ENCODE results near the gene PPM1M.
A peak's percentile ranks its signal among the peaks of the same experiment; 100 is the strongest.

Gene PPM1M, protein sequence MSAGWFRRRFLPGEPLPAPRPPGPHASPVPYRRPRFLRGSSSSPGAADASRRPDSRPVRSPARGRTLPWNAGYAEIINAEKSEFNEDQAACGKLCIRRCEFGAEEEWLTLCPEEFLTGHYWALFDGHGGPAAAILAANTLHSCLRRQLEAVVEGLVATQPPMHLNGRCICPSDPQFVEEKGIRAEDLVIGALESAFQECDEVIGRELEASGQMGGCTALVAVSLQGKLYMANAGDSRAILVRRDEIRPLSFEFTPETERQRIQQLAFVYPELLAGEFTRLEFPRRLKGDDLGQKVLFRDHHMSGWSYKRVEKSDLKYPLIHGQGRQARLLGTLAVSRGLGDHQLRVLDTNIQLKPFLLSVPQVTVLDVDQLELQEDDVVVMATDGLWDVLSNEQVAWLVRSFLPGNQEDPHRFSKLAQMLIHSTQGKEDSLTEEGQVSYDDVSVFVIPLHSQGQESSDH

DNA sequence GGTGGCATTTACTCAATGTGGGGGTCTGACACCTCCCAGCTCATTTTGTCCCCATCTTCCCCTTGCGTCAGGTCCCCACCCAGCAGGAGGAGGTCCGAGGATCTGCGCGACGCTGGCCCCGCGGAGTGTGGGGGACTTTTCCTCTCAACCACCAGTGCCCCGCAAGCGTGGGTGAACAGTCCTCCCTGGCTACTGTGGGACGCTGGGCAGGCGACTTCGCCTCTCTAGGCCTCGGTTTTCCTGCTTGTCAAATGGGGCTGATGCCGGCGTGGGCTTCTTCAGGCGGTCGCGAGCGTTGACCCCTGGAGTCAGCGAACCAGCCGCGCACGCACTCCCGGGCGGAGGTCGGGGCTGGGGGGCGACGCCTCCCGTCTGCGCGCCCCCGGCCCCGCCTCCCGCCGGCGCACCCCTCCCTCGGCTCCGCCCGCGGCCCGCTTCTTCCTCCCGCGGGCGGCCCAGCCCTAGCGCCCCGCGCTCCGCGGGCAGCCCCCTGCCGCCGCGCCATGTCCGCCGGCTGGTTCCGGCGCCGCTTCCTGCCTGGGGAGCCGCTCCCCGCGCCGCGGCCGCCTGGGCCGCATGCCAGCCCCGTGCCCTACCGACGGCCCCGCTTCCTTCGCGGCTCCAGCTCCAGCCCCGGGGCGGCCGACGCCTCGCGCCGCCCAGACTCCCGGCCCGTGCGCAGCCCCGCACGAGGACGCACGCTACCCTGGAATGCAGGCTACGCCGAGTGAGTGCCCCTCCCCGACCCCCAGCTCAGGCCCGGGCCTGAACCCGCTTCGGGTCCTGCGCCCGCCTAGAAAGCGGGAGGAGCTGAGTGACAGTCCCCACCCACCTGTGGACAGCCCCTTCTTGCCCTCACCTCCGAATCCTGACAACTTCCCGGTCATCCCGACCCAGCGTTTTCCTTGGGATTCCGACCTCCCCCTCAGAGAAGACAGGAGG is at the start of gene PPM1M:
TSS of gene PPM1M (plus strand) at position 438 of the 942 bp plus-strand sequence. CDS start at position 504, 66 bp downstream.
- Histone ChIP-seq H3K36me3 (peaks cover 17 to 29% (median 28%) of the 10 kb centered on the region in 11 experiments; a peak in 21 of 22 replicates), H3K27ac (peak within 1 kb of the TSS; percentile 80 to 92 (median 86)), H3K4me1 (peaks cover 61 to 100% (median 81%) of the 10 kb centered on the region in 10 experiments), H4K20me1 (peaks cover 0 to 25% (median 10%) of the 10 kb centered on the region in 11 experiments; a peak in 9 of 22 replicates), H3K27me3 (no peaks in the 10 kb centered on the region), H3K9me3 (replicated peaks in 1 of 11) (peaks cover 0 to 5% (median 0%) of the 10 kb centered on the region in 11 experiments; a peak in 2 of 22 replicates), H3K9ac (peak within 1 kb of the TSS; percentile 72 to 89 (median 80)), H3K4me2 (peak within 1 kb of the TSS; percentile 87 to 99 (median 95)), H3K4me3 (peak within 1 kb of the TSS; percentile 47 to 69 (median 59))
- no peak for TF ChIP-seq Cebpa-rat (IDR thresholded peaks at IDR 0.05)

- Histone ChIP-seq H3K4me1 (peaks cover 29 to 71% (median 55%) of the 10 kb centered on the region in 10 experiments), H3K36me3 (peaks cover 11 to 20% (median 18%) of the 10 kb centered on the region in 11 experiments), H3K27ac (peak overlapping the region in 10 of 11 experiments; percentile 65 to 95 (median 92); a peak in 21 of 22 replicates), H3K4me3 (no peak overlapping the region), H3K4me2 (peak overlapping the region in 10 of 11 experiments; percentile 5 to 98 (median 85); a peak in 19 of 22 replicates), H3K9ac (peak overlapping the region in 7 of 11 experiments; percentile 46 to 95 (median 92); a peak in 12 of 22 replicates), H3K9me3 (replicated peaks in 1 of 11) (no peaks in the 10 kb centered on the region), H4K20me1 (peaks cover 0 to 17% (median 8%) of the 10 kb centered on the region in 11 experiments; a peak in 11 of 22 replicates), H3K27me3 (no peaks in the 10 kb centered on the region)
- peak in 9 of 11 experiments; percentile 25 to 87 (median 70); a peak in 13 of 22 replicates for TF ChIP-seq Cebpa-rat (IDR thresholded peaks at IDR 0.05)
Measured at GRCh38 chr3:52195823-52196331, 49.7 kb upstream of the PPM1M start.

GRCh38 chr3:52196977-52197376 is 48.6 kb upstream of the PPM1M start:
- Histone ChIP-seq H3K4me3 (0 out of 20 replicates have a peak overlapping the region, but pooled peaks of 1 of the 10 experiments have one; percentile 93), H3K27ac (peak overlapping the region; percentile 60 to 95 (median 92); a peak in 21 of 22 replicates)

DNA sequence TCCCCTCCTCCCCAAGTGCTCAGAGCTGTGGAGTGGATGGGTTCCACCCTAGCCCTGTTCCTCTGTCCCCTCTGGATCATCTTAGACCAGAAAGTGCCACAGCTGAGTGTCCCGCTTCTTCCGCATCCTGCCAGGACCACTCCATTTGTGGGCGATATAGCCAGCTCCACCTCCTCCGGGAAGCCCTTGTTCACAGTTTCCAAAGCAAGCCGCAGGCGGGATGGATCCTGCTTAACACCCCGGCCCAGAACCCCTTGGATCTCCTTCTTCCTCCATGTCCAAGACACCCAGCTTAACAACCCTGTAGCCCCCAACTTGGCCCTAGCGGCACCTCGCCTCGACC is 48.1 kb upstream of the PPM1M start:
- H3K27ac ChIP-seq, result peak overlapping the region; percentile 60 to 95 (median 92); a peak in 21 of 22 replicates

More at GRCh38 chr3:52196977-52197376, 48.6 kb upstream of the PPM1M start:
- no peak for TF ChIP-seq Cebpa-rat (IDR thresholded peaks at IDR 0.05)
- no peaks in the 10 kb centered on the region for H3K27me3 ChIP-seq
- peaks cover 0 to 28% (median 8%) of the 10 kb centered on the region in 11 experiments; a peak in 11 of 22 replicates for H4K20me1 ChIP-seq
- H3K4me2 ChIP-seq, result peak overlapping the region; percentile 76 to 98 (median 95)
- H3K9me3 ChIP-seq (replicated peaks in 1 of 11), result no peaks in the 10 kb centered on the region
- peaks cover 11 to 31% (median 29%) of the 10 kb centered on the region in 11 experiments for H3K36me3 ChIP-seq
- H3K9ac ChIP-seq, result peak overlapping the region in 9 of 11 experiments; percentile 90 to 98 (median 95); a peak in 15 of 22 replicates
- H3K4me1 ChIP-seq, result peaks cover 30 to 82% (median 66%) of the 10 kb centered on the region in 10 experiments

GRCh38 chr3:52197842-52198625 is 47.5 kb upstream of the PPM1M start, which contains the start of gene ALAS1:
TSS of gene ALAS1 (plus strand) at chr3:52198160. CDS start at chr3:52199242, 1,082 bp downstream.
- Histone ChIP-seq H3K4me3 (peak within 1 kb of the TSS; percentile 84 to 100 (median 94)), H3K9me3 (replicated peaks in 1 of 11) (no peaks in the 10 kb centered on the region), H3K27me3 (no peaks in the 10 kb centered on the region), H3K27ac (peak within 1 kb of the TSS; percentile 80 to 95 (median 92)), H4K20me1 (peaks cover 0 to 39% (median 13%) of the 10 kb centered on the region in 11 experiments; a peak in 12 of 22 replicates), H3K36me3 (peaks cover 19 to 41% (median 40%) of the 10 kb centered on the region in 11 experiments), H3K9ac (peak within 1 kb of the TSS; percentile 90 to 98 (median 93)), H3K4me1 (peaks cover 41 to 87% (median 75%) of the 10 kb centered on the region in 10 experiments), H3K4me2 (peak within 1 kb of the TSS; percentile 91 to 98 (median 95))
- no peak for TF ChIP-seq Cebpa-rat (IDR thresholded peaks at IDR 0.05)

More for the DNA sequence above, 48.1 kb upstream of the PPM1M start:
- Histone ChIP-seq H3K4me2 (peak overlapping the region; percentile 76 to 98 (median 95)), H3K4me3 (peak overlapping the region; percentile 84 to 100 (median 94); a peak in 12 of 20 replicates), H3K4me1 (peaks cover 35 to 87% (median 71%) of the 10 kb centered on the region in 10 experiments), H3K27me3 (no peaks in the 10 kb centered on the region), H3K9ac (peak overlapping the region; percentile 42 to 98 (median 93); a peak in 20 of 22 replicates), H3K9me3 (replicated peaks in 1 of 11) (no peaks in the 10 kb centered on the region), H3K36me3 (peaks cover 13 to 36% (median 34%) of the 10 kb centered on the region in 11 experiments), H4K20me1 (peaks cover 0 to 33% (median 11%) of the 10 kb centered on the region in 11 experiments; a peak in 11 of 22 replicates)
- TF ChIP-seq Cebpa-rat (IDR thresholded peaks at IDR 0.05), result no peak

GRCh38 chr3:52198643-52199608 is 46.6 kb upstream of the PPM1M start:
- no peak for TF ChIP-seq Cebpa-rat (IDR thresholded peaks at IDR 0.05)
- no peaks in the 10 kb centered on the region for H3K27me3 ChIP-seq
- peak overlapping the region; percentile 90 to 98 (median 93) for H3K9ac ChIP-seq
- H3K36me3 ChIP-seq, result peaks cover 28 to 50% (median 49%) of the 10 kb centered on the region in 11 experiments
- peak overlapping the region; percentile 84 to 100 (median 94) for H3K4me3 ChIP-seq
- H3K4me1 ChIP-seq, result peaks cover 44 to 91% (median 82%) of the 10 kb centered on the region in 10 experiments
- H3K9me3 ChIP-seq (replicated peaks in 1 of 11), result no peaks in the 10 kb centered on the region
- H4K20me1 ChIP-seq, result peaks cover 0 to 47% (median 14%) of the 10 kb centered on the region in 11 experiments; a peak in 12 of 22 replicates
- peak overlapping the region; percentile 91 to 98 (median 95) for H3K4me2 ChIP-seq
- H3K27ac ChIP-seq, result peak overlapping the region; percentile 80 to 95 (median 92)

All from BLaER1 treated with 17β-estradiol and CSF1 and Interleukin-3, amounts not matched to agents 10 nM and 100 nM (cell line).